GM12878 (cell line): ENCODE results near the gene SEC31B. TPM values are rescaled to one million over a fixed set of nuclear protein-coding genes. Genes with fewer than 3 reads are reported as not detected.

Experiments used
- ATAC-seq: fragments of 200-7000 bp; cut with Tn5 transposase; 3 replicates; pipeline ENCODE4 v1.9.1; 2020; ENCODE audit warnings: mild to moderate bottlenecking, moderate library complexity
- BruUV-seq: library from RNA; stranded (reverse); fragments of 400-500 nt; replicated peaks from 2 replicates; lab custom pipeline; 2021; lab: Mats Ljungman, UMichigan
- CTCF ChIA-PET: fragments of 300-600 bp; sonication (Branson Sonifier 250); formaldehyde crosslinking; extraction: SDS; loops from one replicate; lab custom pipeline; 2021; ENCODE audit warnings: inconsistent platforms; lab: Yijun Ruan, JAX
- POLR2A ChIA-PET: fragments of 350-600 bp; formaldehyde crosslinking; extraction: SDS; loops from one replicate; lab custom pipeline; 2021; ENCODE audit warnings: inconsistent platforms; lab: Charles Lee
- RAD21 ChIA-PET: fragments of 300-600 bp; sonication (Branson Sonifier 250); formaldehyde crosslinking; loops from one replicate; lab custom pipeline; 2023; ENCODE audit warnings: antibody characterized with exemption; ENCODE audit not compliant: unreplicated experiment; lab: Charles Lee
- SMC1A ChIA-PET: fragments of 300-600 bp; sonication (Branson Sonifier 250); formaldehyde crosslinking; loops from one replicate; lab custom pipeline; 2023; ENCODE audit not compliant: unreplicated experiment, uncharacterized antibody; lab: Charles Lee
- DNase-seq: peaks from one replicate; pipeline ENCODE4 v3.0.0-alpha.2; 2011; ENCODE audit warnings: low read depth, low spot score
- FAIRE-seq: peaks from 3 replicates; lab custom pipeline; 2011; peaks lifted over from hg19 to GRCh38; lab: Jason Lieb, UNC
- H2AFZ ChIP-seq: 2 replicates; pipeline ENCODE4 v1.6.0; 2011; ENCODE audit warnings: low read depth, low read length, control low read depth; ENCODE audit not compliant: control insufficient read depth
- H3K27ac ChIP-seq: 2 replicates; pipeline ENCODE4 v1.5.1; 2011; ENCODE audit warnings: control low read depth; ENCODE audit not compliant: control insufficient read depth, insufficient read depth
- H3K27me3 ChIP-seq, 2 experiments: replicated peaks in 1 of 2; 2 replicates each; pipeline versions ENCODE4 v1.6.0 to v1.6.1; 2011; ENCODE audit warnings: low read length in 1 of 2; ENCODE audit not compliant: control insufficient read depth in 2 of 2, insufficient read depth in 2 of 2
- H3K36me3 ChIP-seq, 2 experiments: 2 replicates each; pipeline ENCODE4 v1.5.1; 2011; ENCODE audit warnings: low read length in 1 of 2; ENCODE audit not compliant: control insufficient read depth in 2 of 2, insufficient read depth in 2 of 2
- H3K4me1 ChIP-seq: 2 replicates; pipeline ENCODE4 v1.6.1; 2011; ENCODE audit warnings: mild to moderate bottlenecking, low read length, moderate library complexity, mixed read lengths; ENCODE audit not compliant: control insufficient read depth, insufficient read depth
- H3K4me2 ChIP-seq: 2 replicates; pipeline ENCODE4 v1.6.0; 2011; ENCODE audit warnings: control low read depth; ENCODE audit not compliant: control insufficient read depth, insufficient read depth
- H3K4me3 ChIP-seq: fragments of 200-600 bp; sonication (generic); 2 replicates; pipeline ENCODE4 v1.5.1; 2016
- H3K79me2 ChIP-seq: 2 replicates; pipeline ENCODE4 v1.6.0; 2011; ENCODE audit warnings: low read length; ENCODE audit not compliant: control insufficient read depth, insufficient read depth
- H3K9ac ChIP-seq: 2 replicates; pipeline ENCODE4 v1.8.0; 2011; ENCODE audit warnings: low read length, control low read depth, mixed read lengths; ENCODE audit not compliant: control insufficient read depth, insufficient read depth
- H3K9me3 ChIP-seq: replicated peaks from 3 replicates; pipeline ENCODE4 v1.5.1; 2011; ENCODE audit warnings: mild to moderate bottlenecking, low read length; ENCODE audit not compliant: control insufficient read depth, insufficient read depth
- H4K20me1 ChIP-seq: 2 replicates; pipeline ENCODE4 v1.6.0; 2011; ENCODE audit not compliant: control insufficient read depth, insufficient read depth
- BRCA1 ChIP-seq: IDR thresholded peaks from 2 replicates; pipeline ENCODE4 v1.6.1; 2011; ENCODE audit warnings: low read depth, low read length, improper control_type of control experiment
- CHD2 ChIP-seq: IDR thresholded peaks from 2 replicates; pipeline ENCODE4 v1.6.1; 2011; ENCODE audit warnings: low read depth, low read length, improper control_type of control experiment, borderline replicate concordance
- ESRRA ChIP-seq: IDR thresholded peaks from 2 replicates; pipeline ENCODE4 v1.6.1; 2012; ENCODE audit warnings: mild to moderate bottlenecking, low read length, improper control_type of control experiment
- IRF5 ChIP-seq: fragments of 450-650 bp; IDR thresholded peaks from 2 replicates; pipeline ENCODE4 v1.6.1; 2017; ENCODE audit warnings: borderline replicate concordance
- JUND ChIP-seq: IDR thresholded peaks from 2 replicates; pipeline ENCODE4 v1.6.1; 2012; ENCODE audit warnings: low read depth, mild to moderate bottlenecking, low read length, improper control_type of control experiment, moderate library complexity
- LARP7 ChIP-seq: fragments of 450-650 bp; IDR thresholded peaks from 2 replicates; pipeline ENCODE4 v1.6.1; 2017; ENCODE audit warnings: mild to moderate bottlenecking
- MEF2A ChIP-seq: IDR thresholded peaks from 2 replicates; pipeline ENCODE4 v1.6.1; 2011; ENCODE audit warnings: low read depth, mild to moderate bottlenecking, low read length, moderate library complexity; ENCODE audit not compliant: insufficient read depth
- MYC ChIP-seq: IDR thresholded peaks from 2 replicates; pipeline ENCODE4 v1.6.1; 2011; ENCODE audit warnings: mild to moderate bottlenecking, low read length, moderate library complexity, inconsistent platforms; ENCODE audit not compliant: insufficient read depth, insufficient replicate concordance, insufficient read length, severe bottlenecking
- RCOR1 ChIP-seq: conservative IDR thresholded peaks from 2 replicates; pipeline ENCODE4 v1.6.1; 2012; ENCODE audit warnings: low read depth, low read length, improper control_type of control experiment
- SP1 ChIP-seq: IDR thresholded peaks from one replicate; pipeline ENCODE4 v1.6.1; 2011; ENCODE audit warnings: low read depth, low read length
- SREBF1 ChIP-seq: IDR thresholded peaks from 2 replicates; pipeline ENCODE4 v1.6.1; 2012; ENCODE audit warnings: mild to moderate bottlenecking, low read length
- SRF ChIP-seq, 2 experiments: IDR thresholded peaks; 2 replicates each; pipeline ENCODE4 v1.6.1; 2011; ENCODE audit warnings: low read depth in 2 of 2, low read length in 2 of 2, mild to moderate bottlenecking in 1 of 2, moderate library complexity in 1 of 2
- SUPT20H ChIP-seq: IDR thresholded peaks from 2 replicates; pipeline ENCODE4 v1.6.1; 2011; ENCODE audit warnings: low read depth, mild to moderate bottlenecking, low read length, moderate library complexity, borderline replicate concordance; ENCODE audit not compliant: control insufficient read depth
- USF2 ChIP-seq: IDR thresholded peaks from 2 replicates; pipeline ENCODE4 v1.6.1; 2011; ENCODE audit warnings: low read depth, low read length, improper control_type of control experiment, borderline replicate concordance
- WGBS: methylation state at CpG from one replicate; pipeline ENCODE4 v1.1.6; 2016; ENCODE audit warnings: low lambda C conversion rate; ENCODE audit not compliant: insufficient replicate concordance, insufficient coverage; ENCODE audit errors: missing lambda C conversion rate; 5-methylcytosine and 5-hydroxymethylcytosine counted together
- in situ Hi-C: fragments of 300-500 bp; cut with MboI; formaldehyde crosslinking; loops from 9 replicates; pipeline ENCODE4 v1.14.3; 2018; ENCODE audit warnings: mixed read lengths
- intact Hi-C: fragments of 100-400 bp; cut with micrococcal nuclease; formaldehyde crosslinking; loops from one replicate; pipeline ENCODE4 v1.14.2; 2022; ENCODE audit not compliant: unreplicated experiment
- polyA plus RNA-seq, 11 experiments: library from polyadenylated mRNA; depleted of rRNA in 4 of 11; unstranded in 6 of 11; stranded (reverse) in 5 of 11; fragments of >200 nt; fragmentation: Nextera tagmentation in 4 of 11; fragmentation: Illumina TruSeq in 1 of 11; extraction: Ambion mirVana in 4 of 11; extraction: Trizol in 1 of 11; gene quantifications; 1 replicate in 1 of 11; 2 replicates in 10 of 11; pipeline versions ENCODE4 v1.2.1 to v1.2.3, GENCODE V29; 2011 to 2016; ENCODE audit warnings: inconsistent platforms in 2 of 11, missing spikeins in 2 of 11, low read depth in 1 of 11
- total RNA-seq, 4 experiments: library from RNA; depleted of rRNA in 3 of 4; stranded (reverse); fragments of >200 nt in 3 of 4; fragmentation: Illumina TruSeq in 1 of 4; extraction: Trizol in 1 of 4; gene quantifications; 2 replicates each; pipeline versions ENCODE4 v1.2.1 to v1.2.3, GENCODE V29; 2013 to 2021

The SEC31B gene
- total and polyA plus RNA-seq, 10 of the 15 experiments (the other 5 are each of a cell fraction or from before 2014, with no cell fraction given): 3.4 to 24.3 (median 9.9) TPM

GRCh38 chr10:100506596-100507356 lies 12.9 kb downstream of the SEC31B start:
- Histone ChIP-seq H3K9ac (no peak overlapping the region), H4K20me1 (0 out of 2 replicates have a peak, but pooled peaks cover 3% of the 10 kb centered on the region), H3K4me3 (no peak overlapping the region), H3K9me3 (no peaks in the 10 kb centered on the region), H3K4me2 (no peak overlapping the region), H3K27ac (no peak overlapping the region), H3K79me2 (no peaks in the 10 kb centered on the region), H3K27me3 (no peaks in the 10 kb centered on the region), H3K36me3 (peaks cover 0 to 11% of the 10 kb centered on the region in 2 experiments), H2AFZ (no peak overlapping the region), H3K4me1 (peaks cover 8% of the 10 kb centered on the region; the same call in 1 of the 2 replicates)
- no peak for TF ChIP-seq SREBF1
- TF ChIP-seq SP1: no peak
- POLR2A ChIA-PET: interaction anchor here (0.5 kb wide), 2 partner anchors 174 to 518 kb away, joined by 4 to 9 read pairs; no protein-coding TSS in a partner anchor
- ATAC-seq: no peak
- SMC1A ChIA-PET: no interaction called here
- no peak for DNase-seq
- CTCF ChIA-PET: interaction anchor here (0.7 to 4.6 kb wide), 6 partner anchors 7 to 77 kb away, joined by 3 to 40 read pairs (median 4); no protein-coding TSS in a partner anchor
- WGBS: 97% methylated on average over 5 of the region's 5 CpGs
- in situ Hi-C loops: loop anchor here (5.0 kb wide), 2 partner anchors 69 to 164 kb away; no protein-coding TSS in a partner anchor
- no peak for FAIRE-seq
- BruUV-seq: no TSS peak
- RAD21 ChIA-PET: interaction anchor here (0.5 to 0.7 kb wide), 2 partner anchors 12 to 72 kb away, joined by 4 read pairs; no protein-coding TSS in a partner anchor
- intact Hi-C loops: no loop called here

GRCh38 chr10:100505164-100505563 lies 14.5 kb downstream of the SEC31B start:
- peaks cover 0 to 7% of the 10 kb centered on the region in 2 experiments for H3K36me3 ChIP-seq
- POLR2A ChIA-PET: no interaction called here
- no peak overlapping the region for H3K4me2 ChIP-seq
- H3K27ac ChIP-seq: no peak overlapping the region
- in situ Hi-C loops (loop anchor here (5.0 kb wide), 2 partner anchors 68 to 163 kb away; no protein-coding TSS in a partner anchor), intact Hi-C loops (no loop called here)
- BruUV-seq: no TSS peak
- RAD21 ChIA-PET: no interaction called here
- H3K4me1 ChIP-seq: no peaks in the 10 kb centered on the region
- H3K9ac ChIP-seq: no peak overlapping the region
- no peaks in the 10 kb centered on the region for H3K79me2 ChIP-seq
- CTCF ChIA-PET: interaction anchor here (0.7 to 1.6 kb wide), 3 partner anchors 12 to 23 kb away, joined by 3 to 5 read pairs (median 5); no protein-coding TSS in a partner anchor
- no peak overlapping the region for H2AFZ ChIP-seq
- no peak overlapping the region for H3K4me3 ChIP-seq
- DNase-seq: no peak
- SMC1A ChIA-PET: no interaction called here
- 0 out of 2 replicates have a peak, but pooled peaks cover 3% of the 10 kb centered on the region for H4K20me1 ChIP-seq
- WGBS: 100% methylated on average over 2 of the region's 2 CpGs
- no peaks in the 10 kb centered on the region for H3K27me3 ChIP-seq
- no peak for FAIRE-seq
- H3K9me3 ChIP-seq: no peaks in the 10 kb centered on the region
- ATAC-seq: no peak
- TF ChIP-seq BRCA1 (no peak), JUND (no peak), MYC (no peak), LARP7 (no peak), ESRRA (no peak), IRF5 (no peak), SUPT20H (no peak), RCOR1 (no peak), MEF2A (no peak), CHD2 (no peak), USF2 (no peak), SRF (IDR thresholded peaks at IDR 0.05; ENCODE audit: low read depth in 2 of 2, low read length in 2 of 2) (no peak)
